Epithelial cell of proximal tubule (primary cell): Measurements from ENCODE around the gene FRMPD2. TPM values are rescaled to one million over a fixed set of nuclear protein-coding genes. Genes with fewer than 3 reads are reported as not detected.

ENCODE experiments used
- DNase-seq: peaks from one replicate; pipeline ENCODE4 v3.0.0-alpha.2; 2011; ENCODE audit warnings: low read depth
- H3K4me3 ChIP-seq: 2 replicates; pipeline ENCODE4 v1.5.1; 2011; ENCODE audit warnings: low read depth, mild to moderate bottlenecking, low read length
- CTCF ChIP-seq: conservative IDR thresholded peaks from 2 replicates; pipeline ENCODE4 v1.5.1; 2012; ENCODE audit warnings: low read depth, mild to moderate bottlenecking, low read length
- total RNA-seq: library from RNA; depleted of rRNA; stranded (reverse); fragments of >200 nt; gene quantifications from 2 replicates; pipeline ENCODE4 v1.2.3, GENCODE V29; 2015

Gene FRMPD2
- under 0.01 and 0.22 TPM in 2 replicates for total RNA-seq

GRCh38 chr10:48274636-48275035 lies at the start of gene FRMPD2:
Gene FRMPD2 (minus strand): TSS chr10:48274696. CDS start chr10:48274567, 129 bp downstream.
- no peak for TF ChIP-seq CTCF
- H3K4me3 ChIP-seq, result no peak within 1 kb of the TSS
- DNase-seq, result no peak

- no peak for TF ChIP-seq CTCF
- DNase-seq, result no peak
- H3K4me3 ChIP-seq, result no peak overlapping the region
These were observed 47.5 kb upstream of the FRMPD2 start for GRCh38 chr10:48322017-48322416.

- no peak overlapping the region for H3K4me3 ChIP-seq
- TF ChIP-seq CTCF, result no peak
- DNase-seq, result no peak
These were observed 43.0 kb upstream of the FRMPD2 start for GRCh38 chr10:48317321-48317990.

- no peak overlapping the region for H3K4me3 ChIP-seq
- no peak for DNase-seq
- no peak for TF ChIP-seq CTCF
These were observed 41.7 kb upstream of the FRMPD2 start for GRCh38 chr10:48316236-48316635.

- no peak for DNase-seq
- H3K4me3 ChIP-seq, result no peak overlapping the region
- TF ChIP-seq CTCF, result no peak
These were observed 39.6 kb upstream of the FRMPD2 start for GRCh38 chr10:48314107-48314506.

GRCh38 chr10:48309711-48310226 lies 35.3 kb upstream of the FRMPD2 start:
- TF ChIP-seq CTCF, result peak; percentile 54
- peak; percentile 66 for DNase-seq
- H3K4me3 ChIP-seq, result no peak overlapping the region

- no peak for TF ChIP-seq CTCF
These were observed 33.2 kb upstream of the FRMPD2 start for GRCh38 chr10:48307711-48308018.

More at GRCh38 chr10:48307711-48308018, 33.2 kb upstream of the FRMPD2 start:
- DNase-seq, result no peak
- peak overlapping the region; percentile 80 for H3K4me3 ChIP-seq
